IMR-90 (cell line): ENCODE results near the gene CEP162. TPM values are rescaled to one million over a fixed set of nuclear protein-coding genes. Genes with fewer than 3 reads are reported as not detected.

Experiments used
- ATAC-seq: fragments of 200-7000 bp; cut with Tn5 transposase; 2 replicates; pipeline ENCODE4 v1.9.1; 2020; ENCODE audit warnings: low read depth, mild to moderate bottlenecking, moderate library complexity
- BruUV-seq: library from RNA; stranded (reverse); fragments of 400-500 nt; replicated peaks from 2 replicates; lab custom pipeline; 2021; lab: Mats Ljungman, UMichigan
- CTCF ChIA-PET: fragments of 300-600 bp; formaldehyde crosslinking; extraction: SDS; loops from one replicate; lab custom pipeline; 2021; ENCODE audit warnings: antibody characterized with exemption; lab: Yijun Ruan, JAX
- POLR2A ChIA-PET: fragments of 300-600 bp; sonication (Branson Sonifier 250); formaldehyde crosslinking; loops from one replicate; lab custom pipeline; 2022; ENCODE audit warnings: antibody characterized with exemption; ENCODE audit not compliant: unreplicated experiment; lab: Charles Lee
- DNase-seq: peaks from one replicate; pipeline ENCODE4 v3.0.0; 2013
- H2AFZ ChIP-seq: replicated peaks from 2 replicates; pipeline ENCODE3; 2013; ENCODE audit warnings: low read length, mild to moderate bottlenecking; ENCODE audit not compliant: poor library complexity
- H2AK5ac ChIP-seq: 2 replicates; pipeline ENCODE4 v1.6.1; 2013; ENCODE audit warnings: low read depth, low read length, inconsistent platforms
- H2AK9ac ChIP-seq: replicated peaks from 2 replicates; pipeline ENCODE3; 2013; ENCODE audit warnings: mild to moderate bottlenecking, low read depth, low read length, moderate library complexity; ENCODE audit not compliant: poor library complexity
- H2BK120ac ChIP-seq: 2 replicates; pipeline ENCODE4 v1.6.1; 2013; ENCODE audit warnings: low read depth, low read length, inconsistent platforms
- H2BK15ac ChIP-seq: 3 replicates; pipeline ENCODE4 v1.6.1; 2013; ENCODE audit warnings: low read depth, low read length, inconsistent platforms
- H2BK20ac ChIP-seq: 2 replicates; pipeline ENCODE4 v1.6.1; 2013; ENCODE audit warnings: low read depth, mild to moderate bottlenecking, inconsistent platforms, low read length, moderate library complexity
- H2BK5ac ChIP-seq: 2 replicates; pipeline ENCODE4 v1.6.1; 2013; ENCODE audit warnings: mild to moderate bottlenecking, low read depth, low read length, inconsistent platforms; ENCODE audit not compliant: poor library complexity, severe bottlenecking
- H3K14ac ChIP-seq: replicated peaks from 2 replicates; pipeline ENCODE4 v1.6.1; 2013; ENCODE audit warnings: low read depth, low read length, inconsistent platforms
- H3K18ac ChIP-seq: 2 replicates; pipeline ENCODE4 v1.6.1; 2013; ENCODE audit warnings: low read depth, low read length, control low read depth
- H3K23ac ChIP-seq: 2 replicates; pipeline ENCODE4 v1.6.1; 2013; ENCODE audit warnings: low read depth, low read length, inconsistent platforms
- H3K27ac ChIP-seq: 2 replicates; pipeline ENCODE4 v1.5.1; 2013; ENCODE audit warnings: mild to moderate bottlenecking, control low read depth, low read length; ENCODE audit not compliant: insufficient read depth
- H3K27me3 ChIP-seq: 2 replicates; pipeline ENCODE4 v1.6.1; 2013; ENCODE audit warnings: low read length; ENCODE audit not compliant: control insufficient read depth, insufficient read depth
- H3K36me3 ChIP-seq: 2 replicates; pipeline ENCODE4 v1.6.1; 2013; ENCODE audit warnings: low read length, mixed read lengths; ENCODE audit not compliant: control insufficient read depth, insufficient read depth
- H3K4ac ChIP-seq: 2 replicates; pipeline ENCODE4 v1.6.1; 2013; ENCODE audit warnings: low read depth, low read length, inconsistent platforms
- H3K4me1 ChIP-seq: 2 replicates; pipeline ENCODE4 v1.6.1; 2013; ENCODE audit warnings: low read length, mixed read lengths; ENCODE audit not compliant: control insufficient read depth, insufficient read depth
- H3K4me2 ChIP-seq: 2 replicates; pipeline ENCODE4 v1.6.1; 2013; ENCODE audit warnings: low read depth, mild to moderate bottlenecking, control low read depth, low read length, moderate library complexity
- H3K4me3 ChIP-seq: 2 replicates; pipeline ENCODE4 v1.5.1; 2013; ENCODE audit warnings: low read depth, mild to moderate bottlenecking, control low read depth, low read length, moderate library complexity; ENCODE audit not compliant: insufficient read depth
- H3K56ac ChIP-seq: 2 replicates; pipeline ENCODE4 v1.6.1; 2013; ENCODE audit warnings: low read length, inconsistent platforms; ENCODE audit not compliant: insufficient read depth; ENCODE audit errors: extremely low read depth
- H3K79me1 ChIP-seq, 2 experiments: 2 replicates each; pipeline ENCODE4 v1.6.1; 2013; ENCODE audit warnings: low read length in 2 of 2, inconsistent platforms in 1 of 2, low read depth in 1 of 2
- H3K9ac ChIP-seq: 2 replicates; pipeline ENCODE4 v1.6.1; 2013; ENCODE audit warnings: low read depth, low read length, control low read depth
- H3K9me1 ChIP-seq: 2 replicates; pipeline ENCODE4 v1.6.1; 2013; ENCODE audit warnings: low read length, inconsistent platforms; ENCODE audit not compliant: insufficient read depth
- H3K9me3 ChIP-seq: 2 replicates; pipeline ENCODE4 v1.6.1; 2013; ENCODE audit warnings: low read length; ENCODE audit not compliant: control insufficient read depth, insufficient read depth
- H4K20me1 ChIP-seq: 2 replicates; pipeline ENCODE4 v1.6.1; 2013; ENCODE audit warnings: low read length, inconsistent platforms; ENCODE audit not compliant: insufficient read depth
- H4K5ac ChIP-seq: 2 replicates; pipeline ENCODE4 v1.6.1; 2013; ENCODE audit warnings: mild to moderate bottlenecking, low read depth, low read length, control low read depth
- H4K8ac ChIP-seq, 2 experiments: 2 replicates each; pipeline ENCODE4 v1.6.1; 2013; ENCODE audit warnings: low read depth in 2 of 2, low read length in 2 of 2, control low read depth in 1 of 2, inconsistent platforms in 1 of 2
- H4K91ac ChIP-seq: 2 replicates; pipeline ENCODE4 v1.6.1; 2013; ENCODE audit warnings: low read depth, low read length, inconsistent platforms; ENCODE audit not compliant: insufficient read depth
- CEBPB ChIP-seq: IDR thresholded peaks from 2 replicates; pipeline ENCODE4 v1.6.1; 2012; ENCODE audit warnings: low read depth, low read length, improper control_type of control experiment
- CHD1 ChIP-seq: IDR thresholded peaks from 2 replicates; pipeline ENCODE4 v1.6.1; 2012; ENCODE audit warnings: low read depth, low read length, improper control_type of control experiment
- CTCF ChIP-seq: conservative IDR thresholded peaks from 2 replicates; pipeline ENCODE4 v1.5.1; 2012; ENCODE audit warnings: mild to moderate bottlenecking, low read depth, low read length, improper control_type of control experiment
- FOS ChIP-seq: fragments of 150-350 bp; IDR thresholded peaks from 2 replicates; pipeline ENCODE4 v1.6.1; 2016; ENCODE audit warnings: low read depth, low read length
- MAFK ChIP-seq: IDR thresholded peaks from 2 replicates; pipeline ENCODE4 v1.6.1; 2012; ENCODE audit warnings: low read depth, low read length, improper control_type of control experiment
- MAZ ChIP-seq: IDR thresholded peaks from 2 replicates; pipeline ENCODE4 v1.6.1; 2012; ENCODE audit warnings: low read depth, mild to moderate bottlenecking, low read length, improper control_type of control experiment, moderate library complexity, borderline replicate concordance
- MXI1 ChIP-seq: IDR thresholded peaks from 2 replicates; pipeline ENCODE4 v1.6.1; 2012; ENCODE audit warnings: low read depth, mild to moderate bottlenecking, low read length, moderate library complexity, borderline replicate concordance
- NFE2L2 ChIP-seq: fragments of 150-350 bp; IDR thresholded peaks from 2 replicates; pipeline ENCODE4 v1.6.1; 2016; ENCODE audit warnings: low read depth, mild to moderate bottlenecking, low read length
- RAD21 ChIP-seq: IDR thresholded peaks from 2 replicates; pipeline ENCODE4 v1.6.1; 2012; ENCODE audit warnings: low read length, improper control_type of control experiment
- RFX5 ChIP-seq: IDR thresholded peaks from 2 replicates; pipeline ENCODE4 v1.8.0; 2012; ENCODE audit warnings: low read depth, mild to moderate bottlenecking, low read length, moderate library complexity
- SMC3 ChIP-seq: fragments of 150-350 bp; IDR thresholded peaks from 2 replicates; pipeline ENCODE4 v1.6.1; 2016; ENCODE audit warnings: low read depth, mild to moderate bottlenecking, antibody characterized with exemption, low read length, moderate library complexity
- USF2 ChIP-seq: fragments of 150-350 bp; IDR thresholded peaks from 2 replicates; pipeline ENCODE4 v1.6.1; 2017; ENCODE audit warnings: mild to moderate bottlenecking, antibody characterized with exemption, low read length, low read depth
- WGBS, 2 experiments: methylation state at CpG; one replicate each; pipeline versions ENCODE4 v1.1.5 to v1.1.7; 2013; ENCODE audit warnings: missing lambda C conversion rate in 2 of 2; ENCODE audit not compliant: insufficient read length in 1 of 2; ENCODE audit errors: extremely low coverage in 2 of 2; 5-methylcytosine and 5-hydroxymethylcytosine counted together
- dilution Hi-C: fragments of 300-500 bp; cut with HindIII; formaldehyde crosslinking; loops from one replicate; pipeline ENCODE4 v1.14.3; 2018; ENCODE audit warnings: low sequenced_read_pairs; ENCODE audit not compliant: unreplicated experiment
- in situ Hi-C: fragments of 300-500 bp; cut with MboI; formaldehyde crosslinking; loops from 3 replicates; pipeline ENCODE4 v1.14.3; 2019; ENCODE audit warnings: low sequenced_read_pairs, inconsistent platforms, mixed read lengths
- intact Hi-C: fragments of 100-400 bp; cut with micrococcal nuclease; formaldehyde crosslinking; loops from 2 replicates; pipeline ENCODE4 v1.10.0; 2022
- polyA plus RNA-seq, 3 experiments: library from polyadenylated mRNA; depleted of rRNA; stranded (reverse); fragments of >200 nt; gene quantifications; 2 replicates each; pipeline ENCODE4 v1.2.3, GENCODE V29; 2012; ENCODE audit warnings: low replicate concordance in 1 of 3
- total RNA-seq: library from RNA; depleted of rRNA; stranded (reverse); fragments of >200 nt; gene quantifications from 2 replicates; pipeline ENCODE4 v1.2.3, GENCODE V29; 2012

The CEP162 gene
- total and polyA plus RNA-seq, 2 of the 4 experiments (the other 2 are of a cell fraction), result 1.2 to 1.6 TPM

GRCh38 chr6:84172574-84172973, 54.9 kb downstream of the CEP162 start:
- ATAC-seq, result no peak
- BruUV-seq, result no TSS peak
- Histone ChIP-seq H2AK9ac (no peak overlapping the region), H2BK20ac (no peak overlapping the region), H3K9me1 (no peaks in the 10 kb centered on the region; the same call in 1 of the 2 replicates), H4K20me1 (no peaks in the 10 kb centered on the region), H3K36me3 (0 out of 2 replicates have a peak, but pooled peaks cover 2% of the 10 kb centered on the region), H3K4ac (no peak overlapping the region), H4K5ac (no peak overlapping the region), H3K9me3 (no peaks in the 10 kb centered on the region), H3K9ac (no peak overlapping the region), H2BK5ac (no peak overlapping the region), H2AFZ (no peak overlapping the region), H3K27ac (no peak overlapping the region), H4K91ac (no peak overlapping the region), H2BK120ac (no peak overlapping the region), H3K4me3 (no peak overlapping the region), H3K4me1 (no peaks in the 10 kb centered on the region), H3K27me3 (no peaks in the 10 kb centered on the region), H2BK15ac (no peak overlapping the region), H3K23ac (no peak overlapping the region), H3K18ac (no peak overlapping the region), H3K79me1 (no peaks in the 10 kb centered on the region; a peak in 1 of 4 replicates), H3K56ac (no peak overlapping the region), H4K8ac (no peak overlapping the region), H2AK5ac (no peak overlapping the region), H3K14ac (no peak overlapping the region), H3K4me2 (no peak overlapping the region)
- no CpG with 5 or more reads among the region's 1 CpG for WGBS, 2 experiments
- dilution Hi-C loops, result no loop called here
- no peak for DNase-seq
- in situ Hi-C loops, result no loop called here
- ChIA-PET POLR2A (no interaction called here), CTCF (no interaction called here)
- TF ChIP-seq MAFK, result no peak
- no peak for TF ChIP-seq CHD1
- no peak for TF ChIP-seq RAD21
- no peak for TF ChIP-seq MAZ
- TF ChIP-seq RFX5, result no peak
- TF ChIP-seq MXI1, result no peak
- TF ChIP-seq CTCF, result no peak
- TF ChIP-seq SMC3, result no peak
- no peak for TF ChIP-seq CEBPB
- TF ChIP-seq USF2, result no peak
- TF ChIP-seq NFE2L2, result no peak
- TF ChIP-seq FOS, result no peak
- intact Hi-C loops, result no loop called here
